Astrocyte (in vitro differentiated cells and primary cell): ENCODE data around the gene TRIP13.
"Not testable (repeated sequence)": the region's sequence is repeated elsewhere in the genome, so short reads cannot be mapped to it uniquely, and the experiment has no call there.

Experiments
- CTCF ChIP-seq: IDR thresholded peaks from 2 replicates; pipeline ENCODE4 v1.5.1; 2011; ENCODE audit warnings: low read depth, mild to moderate bottlenecking, inconsistent platforms, low read length, moderate library complexity; ENCODE audit not compliant: insufficient read depth
- EZH2 ChIP-seq: IDR thresholded peaks from 2 replicates; pipeline ENCODE4 v1.6.1; 2012; ENCODE audit warnings: mild to moderate bottlenecking, low read length, inconsistent platforms; ENCODE audit not compliant: insufficient read depth

- not testable (repeated sequence) for TF ChIP-seq EZH2, CTCF
Measured at GRCh38 chr5:845676-846601, 46.7 kb upstream of the TRIP13 start.
